Ectodermal cell (in vitro differentiated cells): ENCODE data around the gene ZMIZ1.

ENCODE experiments used
- H3K27ac ChIP-seq: 2 replicates; pipeline ENCODE4 v1.7.0; 2013; ENCODE audit warnings: mild to moderate bottlenecking, low read depth, low read length; ENCODE audit not compliant: insufficient read depth, poor library complexity, severe bottlenecking
- H3K27me3 ChIP-seq: 2 replicates; pipeline ENCODE4 v1.7.0; 2013; ENCODE audit warnings: mild to moderate bottlenecking, low read length; ENCODE audit not compliant: insufficient read depth, control insufficient read depth, poor library complexity, severe bottlenecking
- H3K36me3 ChIP-seq: one replicate; pipeline ENCODE4 v1.7.0; 2013; ENCODE audit warnings: low read length; ENCODE audit not compliant: control insufficient read depth, insufficient read depth
- H3K4me1 ChIP-seq: one replicate; pipeline ENCODE4 v1.7.0; 2013; ENCODE audit warnings: low read length; ENCODE audit not compliant: control insufficient read depth, insufficient read depth
- H3K4me3 ChIP-seq: 2 replicates; pipeline ENCODE4 v1.7.0; 2013; ENCODE audit warnings: low read depth, low read length, control low read depth; ENCODE audit not compliant: insufficient read depth
- H3K9me3 ChIP-seq: 2 replicates; pipeline ENCODE4 v1.7.0; 2013; ENCODE audit warnings: mild to moderate bottlenecking, low read length, moderate library complexity; ENCODE audit not compliant: control insufficient read depth
- WGBS, 2 experiments: methylation state at CpG; one replicate each; pipeline ENCODE4 v1.1.7; 2013; ENCODE audit warnings: missing lambda C conversion rate in 2 of 2; 5-methylcytosine and 5-hydroxymethylcytosine counted together

The ZMIZ1 gene

DNA sequence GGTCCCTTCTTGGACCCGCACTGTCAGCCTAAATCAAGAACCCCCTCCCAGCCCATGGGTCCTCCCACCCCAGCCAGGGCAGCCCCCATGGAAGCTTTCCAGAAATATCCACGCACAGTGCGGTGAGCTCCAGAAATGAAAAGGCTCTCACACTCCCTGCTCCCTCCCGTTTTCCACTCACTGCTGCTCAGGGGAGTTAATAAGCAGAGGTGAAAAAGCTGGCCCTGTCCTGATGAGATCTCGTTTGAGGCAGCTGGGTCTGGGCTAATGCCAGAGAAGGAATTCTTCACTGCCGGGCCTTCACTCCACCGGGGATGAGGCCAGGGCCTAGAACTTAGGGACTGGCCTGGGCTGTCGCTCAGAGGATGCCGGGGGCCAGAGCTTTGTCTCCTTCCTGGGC is 102.2 kb downstream of the ZMIZ1 start:
- Histone ChIP-seq H3K27me3 (no peaks in the 10 kb centered on the region), H3K36me3 (no peaks in the 10 kb centered on the region), H3K27ac (no peak overlapping the region), H3K9me3 (no peaks in the 10 kb centered on the region), H3K4me3 (no peak overlapping the region), H3K4me1 (peaks cover 23% of the 10 kb centered on the region)
- 92 to 96% methylated on average over 9 of the region's 9 CpGs for WGBS, 2 experiments

DNA sequence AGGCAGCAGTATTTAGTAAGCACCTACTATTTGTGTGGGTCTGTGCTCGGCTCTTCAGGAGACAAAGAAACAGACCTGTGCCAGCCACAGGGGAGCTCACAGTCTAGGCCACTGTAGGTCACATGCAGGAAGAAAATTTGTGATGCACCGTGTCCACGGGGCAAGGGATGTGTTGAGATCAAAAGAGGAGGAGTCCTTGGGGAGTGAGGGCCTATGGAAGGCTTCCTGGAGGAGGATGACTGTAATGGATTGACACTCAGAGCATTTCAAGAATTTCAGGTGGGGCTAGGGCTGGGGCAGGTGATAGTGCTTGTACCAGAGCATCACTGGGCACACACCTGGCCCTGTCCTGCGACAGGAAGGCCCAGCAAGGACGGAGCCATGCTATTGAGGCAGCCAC is 102.7 kb downstream of the ZMIZ1 start:
- Histone ChIP-seq H3K4me1 (peaks cover 26% of the 10 kb centered on the region), H3K9me3 (no peaks in the 10 kb centered on the region), H3K27me3 (no peaks in the 10 kb centered on the region), H3K4me3 (no peak overlapping the region), H3K27ac (no peak overlapping the region), H3K36me3 (no peaks in the 10 kb centered on the region)
- WGBS, 2 experiments = 95 to 96% methylated on average over 5 of the region's 5 CpGs

DNA sequence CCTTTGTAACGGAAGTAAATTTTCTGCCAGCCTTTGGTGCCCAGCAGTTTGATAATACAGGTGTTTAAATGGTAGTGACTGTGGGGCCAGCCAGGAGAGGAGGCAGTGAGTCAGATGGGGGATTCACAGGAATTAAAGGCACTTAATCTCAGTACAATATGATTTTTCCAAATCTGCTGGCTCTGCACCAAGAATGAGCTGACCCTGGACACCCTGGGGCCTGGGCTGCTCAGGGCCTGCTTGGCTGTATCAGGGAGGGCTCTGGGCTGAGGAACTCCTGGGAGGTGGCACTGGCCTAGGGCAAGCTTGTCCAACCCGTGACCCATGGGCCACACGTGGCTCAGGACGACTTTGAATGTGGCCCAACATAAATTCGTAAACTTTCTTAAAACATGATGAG is 104.1 kb downstream of the ZMIZ1 start:
- 93 to 96% methylated on average over 5 of the region's 5 CpGs for WGBS, 2 experiments

DNA sequence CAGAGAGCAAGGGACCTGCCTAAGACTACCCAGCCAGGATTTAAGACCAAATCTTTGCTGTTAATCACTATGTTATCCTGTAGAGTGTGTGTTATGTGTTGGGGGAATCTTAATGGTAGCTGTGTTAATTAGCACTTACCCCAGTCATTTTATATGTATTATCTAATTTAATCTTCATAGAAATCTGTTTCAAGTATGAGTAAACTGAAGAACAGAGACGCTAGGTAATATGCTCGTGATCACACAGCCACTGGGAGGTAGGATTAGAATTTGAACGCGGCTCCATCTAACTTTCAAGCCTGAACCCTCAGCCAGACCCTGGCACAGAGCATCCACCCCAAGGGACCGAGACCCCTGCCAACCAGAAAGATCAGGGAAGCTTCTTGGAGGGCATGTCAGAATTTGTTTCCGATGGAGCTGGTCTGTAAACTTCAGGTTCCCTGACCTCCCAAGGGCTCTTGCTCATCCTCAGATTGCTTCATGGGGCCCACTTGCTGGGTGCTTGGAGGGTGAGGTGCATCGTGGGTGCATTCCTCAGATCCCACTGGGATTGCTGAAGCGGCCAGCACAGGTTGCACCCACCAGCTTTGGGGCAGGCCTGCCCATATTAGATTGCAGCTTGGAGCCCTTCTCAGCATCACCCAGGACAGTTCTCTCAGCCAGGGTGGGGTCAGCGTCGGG is 105.0 kb downstream of the ZMIZ1 start:
- no peak overlapping the region for H3K27ac ChIP-seq
- peaks cover 40% of the 10 kb centered on the region for H3K4me1 ChIP-seq
- no peak overlapping the region for H3K4me3 ChIP-seq
- no peaks in the 10 kb centered on the region for H3K9me3 ChIP-seq
- H3K36me3 ChIP-seq = no peaks in the 10 kb centered on the region
- 94 to 96% methylated on average over 10 of the region's 10 CpGs for WGBS, 2 experiments
- no peaks in the 10 kb centered on the region for H3K27me3 ChIP-seq

More for the DNA sequence above, 104.1 kb downstream of the ZMIZ1 start:
- no peaks in the 10 kb centered on the region for H3K27me3 ChIP-seq
- no peak overlapping the region for H3K4me3 ChIP-seq
- peaks cover 32% of the 10 kb centered on the region for H3K4me1 ChIP-seq
- H3K27ac ChIP-seq = no peak overlapping the region
- no peaks in the 10 kb centered on the region for H3K36me3 ChIP-seq
- H3K9me3 ChIP-seq = no peaks in the 10 kb centered on the region

DNA sequence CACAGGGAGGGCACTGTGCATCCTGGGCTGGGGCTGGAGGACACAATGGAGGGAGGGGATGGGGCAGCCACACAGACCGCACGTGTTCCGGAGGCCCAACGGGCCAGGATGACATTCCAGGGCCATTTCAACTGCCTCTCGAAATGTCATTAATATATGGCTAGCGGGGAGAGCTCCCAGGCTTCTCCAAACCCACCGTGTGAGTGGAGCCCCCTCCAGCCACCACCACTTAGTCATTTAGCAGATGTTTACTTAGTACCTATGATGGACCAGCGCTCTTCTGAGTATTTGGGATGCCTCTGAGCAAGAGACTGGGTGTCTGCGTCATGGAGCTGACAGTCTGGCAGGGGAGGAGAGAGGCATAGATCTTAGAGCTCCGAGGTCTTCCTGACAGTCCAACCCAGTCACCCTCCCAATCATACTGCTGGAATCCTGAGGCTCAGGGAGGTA is 107.3 kb downstream of the ZMIZ1 start:
- Histone ChIP-seq H3K9me3 (no peaks in the 10 kb centered on the region), H3K4me3 (no peak overlapping the region), H3K36me3 (no peaks in the 10 kb centered on the region), H3K27me3 (no peaks in the 10 kb centered on the region), H3K4me1 (peaks cover 63% of the 10 kb centered on the region), H3K27ac (no peak overlapping the region)
- 89 to 90% methylated on average over 10 of the region's 10 CpGs for WGBS, 2 experiments

DNA sequence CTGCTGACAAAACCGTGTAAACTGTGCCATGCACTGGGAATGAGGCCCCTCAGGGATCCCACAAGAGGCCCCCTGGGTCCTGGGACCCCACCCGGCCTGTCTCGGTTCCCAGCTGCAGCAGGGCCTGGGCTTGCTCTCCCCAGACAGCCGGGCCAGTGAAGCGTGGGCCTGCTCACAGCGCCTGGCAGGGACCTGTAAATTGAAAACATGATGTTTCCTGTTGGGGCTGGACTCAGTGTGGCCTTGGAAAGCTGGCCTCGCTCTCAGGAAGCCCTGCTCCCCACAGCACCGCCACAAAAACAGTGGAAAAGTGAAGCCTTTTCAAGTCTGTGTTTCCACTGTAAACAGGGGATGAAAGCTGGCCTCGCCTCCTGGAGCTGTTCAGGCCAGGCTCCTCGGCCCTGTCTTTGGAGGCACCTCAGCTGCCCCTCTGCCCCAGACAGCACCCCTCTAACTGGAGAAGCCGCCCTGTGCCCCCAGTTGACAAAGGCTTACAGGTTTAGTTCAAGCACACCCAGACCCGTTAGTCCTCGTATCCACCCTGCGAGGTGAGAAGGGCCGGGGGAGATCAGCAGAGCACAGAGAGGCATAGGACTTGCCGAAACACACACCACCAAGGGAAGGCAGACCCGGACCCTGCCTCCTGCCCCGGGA is 108.3 kb downstream of the ZMIZ1 start:
- no peaks in the 10 kb centered on the region for H3K27me3 ChIP-seq
- no peaks in the 10 kb centered on the region for H3K36me3 ChIP-seq
- H3K4me3 ChIP-seq = no peak overlapping the region
- H3K4me1 ChIP-seq = peaks cover 72% of the 10 kb centered on the region
- 74 to 75% methylated on average over 18 of the region's 18 CpGs for WGBS, 2 experiments
- no peak overlapping the region for H3K27ac ChIP-seq
- no peaks in the 10 kb centered on the region for H3K9me3 ChIP-seq

DNA sequence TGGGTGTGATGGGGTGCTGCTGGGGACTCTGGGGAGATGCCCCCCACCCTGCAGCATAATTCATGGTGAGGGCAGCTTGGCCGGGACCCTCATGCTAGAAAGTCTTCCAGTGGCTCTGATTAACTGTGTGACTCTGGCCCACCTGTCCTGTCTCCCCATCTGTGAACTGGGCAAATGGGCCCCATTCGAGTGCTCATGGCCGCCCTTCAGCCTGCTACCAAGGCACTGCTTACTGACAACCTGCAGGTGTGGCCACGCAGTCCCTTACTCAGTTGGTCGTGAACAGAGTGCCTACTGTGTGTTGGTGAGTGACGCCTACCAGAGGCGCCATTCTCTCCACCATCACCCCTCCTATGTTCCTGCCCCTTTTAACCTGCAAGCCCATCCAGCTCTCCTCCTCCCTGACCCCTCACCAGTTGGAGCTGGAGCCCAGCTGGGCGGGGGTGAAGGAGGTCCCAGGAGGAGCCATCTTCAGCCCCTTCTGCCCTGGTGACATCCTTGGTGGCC is 109.4 kb downstream of the ZMIZ1 start:
- Histone ChIP-seq H3K27ac (peak overlapping the region; percentile 67), H3K4me3 (no peak overlapping the region), H3K36me3 (no peaks in the 10 kb centered on the region)

DNA sequence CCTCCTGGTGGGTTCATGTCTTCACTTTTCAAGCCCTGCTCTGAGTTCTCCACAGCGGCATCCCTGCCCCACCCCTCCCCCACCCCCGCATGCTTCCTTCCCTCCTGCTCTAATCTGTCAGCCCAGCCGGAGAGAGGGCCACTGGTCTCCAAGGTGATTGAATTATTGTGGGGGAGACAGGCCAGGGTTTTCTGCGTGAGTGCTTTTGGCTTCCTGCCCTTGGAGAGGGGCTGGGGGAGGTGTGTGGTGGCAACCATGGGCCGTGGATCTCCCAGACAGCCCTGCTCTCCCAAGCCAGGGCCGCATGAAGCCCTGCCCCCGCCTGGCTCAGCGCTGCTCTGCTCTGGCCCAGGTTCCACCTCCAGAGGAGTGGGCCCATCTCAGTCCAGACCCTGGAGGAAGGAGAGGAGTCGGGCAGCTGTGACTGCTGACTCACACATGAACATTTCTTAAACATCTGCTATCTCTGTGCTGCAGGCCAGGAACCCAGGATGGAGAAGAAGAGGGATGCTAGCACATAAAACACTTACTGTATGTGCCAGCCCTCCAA is 109.9 kb downstream of the ZMIZ1 start:
- Histone ChIP-seq H3K27ac (peak overlapping the region; percentile 67), H3K9me3 (no peaks in the 10 kb centered on the region), H3K4me3 (peak overlapping the region; percentile 9), H3K4me1 (peaks cover 72% of the 10 kb centered on the region), H3K27me3 (no peaks in the 10 kb centered on the region), H3K36me3 (no peaks in the 10 kb centered on the region)
- WGBS, 2 experiments = 35 to 41% methylated on average over 8 to 9 of the region's 9 CpGs

More for the DNA sequence above, 109.4 kb downstream of the ZMIZ1 start:
- H3K9me3 ChIP-seq = no peaks in the 10 kb centered on the region
- peaks cover 72% of the 10 kb centered on the region for H3K4me1 ChIP-seq
- 79 to 86% methylated on average over 8 of the region's 8 CpGs for WGBS, 2 experiments
- H3K27me3 ChIP-seq = no peaks in the 10 kb centered on the region

DNA sequence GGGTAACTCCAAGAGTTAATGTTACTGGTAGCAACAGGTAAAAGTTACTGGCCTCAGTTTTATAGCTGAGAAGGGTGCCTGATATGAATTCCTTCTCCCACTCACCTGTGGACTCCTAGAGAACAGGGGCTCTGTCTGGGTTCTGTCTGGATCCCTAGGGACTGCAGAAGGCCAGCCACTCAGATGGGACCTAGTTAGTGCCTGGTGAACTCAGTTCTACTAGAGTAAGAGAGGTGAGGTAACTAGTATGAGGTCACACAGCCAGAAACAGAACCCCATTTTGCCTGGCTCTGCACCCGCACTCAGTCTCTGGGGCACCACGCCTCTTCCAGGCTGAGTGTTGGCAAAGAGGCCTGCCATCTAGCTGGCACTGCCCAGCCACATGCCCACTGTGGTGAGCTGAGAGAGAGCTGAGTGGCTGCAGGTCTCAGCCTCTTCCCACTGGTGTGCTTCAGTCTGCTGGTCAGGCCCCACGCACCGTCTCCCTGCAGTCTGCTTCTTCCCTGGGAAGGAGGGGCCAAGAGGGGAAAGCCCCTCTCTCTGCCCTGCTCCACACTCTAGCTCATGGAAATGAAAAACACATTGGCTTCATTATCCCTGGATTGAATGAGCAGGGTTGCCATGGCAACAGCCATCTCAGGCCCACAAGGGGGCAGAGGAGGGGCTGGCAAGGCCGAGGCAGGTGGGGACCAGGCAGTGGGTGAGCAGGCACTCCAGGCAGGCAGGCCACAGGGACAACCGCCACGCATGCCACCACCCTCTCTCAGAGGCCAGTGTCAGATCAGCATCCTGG is 110.6 kb downstream of the ZMIZ1 start:
- Histone ChIP-seq H3K4me1 (peaks cover 75% of the 10 kb centered on the region), H3K9me3 (no peaks in the 10 kb centered on the region), H3K4me3 (peak overlapping the region; percentile 8), H3K36me3 (no peaks in the 10 kb centered on the region), H3K27me3 (no peaks in the 10 kb centered on the region), H3K27ac (no peak overlapping the region)
- WGBS, 2 experiments = 51 to 54% methylated on average over 7 of the region's 7 CpGs

DNA sequence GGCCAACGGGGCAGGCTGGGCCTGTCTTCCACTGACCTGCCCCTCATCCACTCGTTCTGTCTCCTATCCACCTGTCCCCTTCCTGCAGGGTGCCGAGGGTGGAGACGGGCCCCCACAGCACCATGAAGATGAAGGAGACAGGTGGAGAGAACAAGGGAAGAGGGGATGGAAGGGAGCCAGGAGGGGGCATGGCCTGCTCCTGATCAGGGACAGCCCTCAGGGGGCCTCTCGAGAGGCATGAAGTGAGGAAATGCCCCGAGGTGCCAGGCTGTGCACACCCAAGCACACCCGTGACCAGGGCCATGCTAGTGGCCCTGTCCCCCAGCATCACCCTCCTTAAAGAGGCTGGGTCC is 111.2 kb downstream of the ZMIZ1 start:
- H3K9me3 ChIP-seq = no peaks in the 10 kb centered on the region
- peaks cover 75% of the 10 kb centered on the region for H3K4me1 ChIP-seq
- no peak overlapping the region for H3K4me3 ChIP-seq
- 87 to 89% methylated on average over 7 of the region's 7 CpGs for WGBS, 2 experiments
- no peak overlapping the region for H3K27ac ChIP-seq
- no peaks in the 10 kb centered on the region for H3K27me3 ChIP-seq
- H3K36me3 ChIP-seq = no peaks in the 10 kb centered on the region
